ENCODE measurements around the gene MCF2L.

DNA sequence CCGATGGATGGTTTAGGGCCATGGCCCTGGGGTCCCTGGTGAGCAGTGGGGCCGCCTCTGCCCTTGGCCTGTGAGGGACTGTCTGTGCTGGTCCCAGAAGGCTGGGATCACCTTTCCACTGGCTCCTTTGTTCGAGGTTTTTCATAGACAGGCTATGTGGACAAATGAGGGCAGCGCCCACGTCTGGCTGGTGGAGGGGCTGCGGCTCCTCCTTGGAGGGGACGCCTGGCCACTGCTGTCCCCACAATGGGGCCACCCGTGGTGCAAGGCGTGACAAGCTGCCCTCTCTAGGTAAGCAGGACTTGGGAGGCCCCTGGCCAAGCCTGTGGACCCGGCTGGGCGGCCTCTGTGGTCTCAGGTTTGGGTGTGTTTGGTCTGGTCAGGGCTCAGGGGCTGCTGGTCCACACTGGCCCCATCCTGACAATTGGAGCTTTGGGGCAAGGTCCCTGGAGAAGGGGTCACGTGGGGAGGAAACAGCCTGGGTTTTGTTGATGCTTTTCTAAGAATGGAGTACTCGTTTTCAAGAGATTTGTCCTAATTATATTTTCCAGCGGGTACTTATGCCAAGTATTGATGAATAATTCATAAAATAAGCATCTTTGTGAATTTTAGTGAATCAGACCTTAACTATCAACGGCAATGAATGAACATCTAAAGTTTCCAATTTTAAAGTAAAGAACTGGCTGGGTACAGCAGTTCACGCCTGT lies 33.3 kb downstream of the MCF2L start:
- TF ChIP-seq, protein P1, sequence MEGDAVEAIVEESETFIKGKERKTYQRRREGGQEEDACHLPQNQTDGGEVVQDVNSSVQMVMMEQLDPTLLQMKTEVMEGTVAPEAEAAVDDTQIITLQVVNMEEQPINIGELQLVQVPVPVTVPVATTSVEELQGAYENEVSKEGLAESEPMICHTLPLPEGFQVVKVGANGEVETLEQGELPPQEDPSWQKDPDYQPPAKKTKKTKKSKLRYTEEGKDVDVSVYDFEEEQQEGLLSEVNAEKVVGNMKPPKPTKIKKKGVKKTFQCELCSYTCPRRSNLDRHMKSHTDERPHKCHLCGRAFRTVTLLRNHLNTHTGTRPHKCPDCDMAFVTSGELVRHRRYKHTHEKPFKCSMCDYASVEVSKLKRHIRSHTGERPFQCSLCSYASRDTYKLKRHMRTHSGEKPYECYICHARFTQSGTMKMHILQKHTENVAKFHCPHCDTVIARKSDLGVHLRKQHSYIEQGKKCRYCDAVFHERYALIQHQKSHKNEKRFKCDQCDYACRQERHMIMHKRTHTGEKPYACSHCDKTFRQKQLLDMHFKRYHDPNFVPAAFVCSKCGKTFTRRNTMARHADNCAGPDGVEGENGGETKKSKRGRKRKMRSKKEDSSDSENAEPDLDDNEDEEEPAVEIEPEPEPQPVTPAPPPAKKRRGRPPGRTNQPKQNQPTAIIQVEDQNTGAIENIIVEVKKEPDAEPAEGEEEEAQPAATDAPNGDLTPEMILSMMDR (IDR thresholded peaks at IDR 0.05; ENCODE audit: insufficient read depth, low read length) = no peak
- TF ChIP-seq, protein P2, sequence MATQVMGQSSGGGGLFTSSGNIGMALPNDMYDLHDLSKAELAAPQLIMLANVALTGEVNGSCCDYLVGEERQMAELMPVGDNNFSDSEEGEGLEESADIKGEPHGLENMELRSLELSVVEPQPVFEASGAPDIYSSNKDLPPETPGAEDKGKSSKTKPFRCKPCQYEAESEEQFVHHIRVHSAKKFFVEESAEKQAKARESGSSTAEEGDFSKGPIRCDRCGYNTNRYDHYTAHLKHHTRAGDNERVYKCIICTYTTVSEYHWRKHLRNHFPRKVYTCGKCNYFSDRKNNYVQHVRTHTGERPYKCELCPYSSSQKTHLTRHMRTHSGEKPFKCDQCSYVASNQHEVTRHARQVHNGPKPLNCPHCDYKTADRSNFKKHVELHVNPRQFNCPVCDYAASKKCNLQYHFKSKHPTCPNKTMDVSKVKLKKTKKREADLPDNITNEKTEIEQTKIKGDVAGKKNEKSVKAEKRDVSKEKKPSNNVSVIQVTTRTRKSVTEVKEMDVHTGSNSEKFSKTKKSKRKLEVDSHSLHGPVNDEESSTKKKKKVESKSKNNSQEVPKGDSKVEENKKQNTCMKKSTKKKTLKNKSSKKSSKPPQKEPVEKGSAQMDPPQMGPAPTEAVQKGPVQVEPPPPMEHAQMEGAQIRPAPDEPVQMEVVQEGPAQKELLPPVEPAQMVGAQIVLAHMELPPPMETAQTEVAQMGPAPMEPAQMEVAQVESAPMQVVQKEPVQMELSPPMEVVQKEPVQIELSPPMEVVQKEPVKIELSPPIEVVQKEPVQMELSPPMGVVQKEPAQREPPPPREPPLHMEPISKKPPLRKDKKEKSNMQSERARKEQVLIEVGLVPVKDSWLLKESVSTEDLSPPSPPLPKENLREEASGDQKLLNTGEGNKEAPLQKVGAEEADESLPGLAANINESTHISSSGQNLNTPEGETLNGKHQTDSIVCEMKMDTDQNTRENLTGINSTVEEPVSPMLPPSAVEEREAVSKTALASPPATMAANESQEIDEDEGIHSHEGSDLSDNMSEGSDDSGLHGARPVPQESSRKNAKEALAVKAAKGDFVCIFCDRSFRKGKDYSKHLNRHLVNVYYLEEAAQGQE (IDR thresholded peaks at IDR 0.05; ENCODE audit: insufficient replicate concordance, low read depth) = no peak
- TF ChIP-seq POLR2AphosphoS5 (IDR thresholded peaks at IDR 0.05; ENCODE audit: low read depth) (no peak), GABPA (IDR thresholded peaks at IDR 0.05; ENCODE audit: low read depth) (no peak), SPI1 (IDR thresholded peaks at IDR 0.05; ENCODE audit: borderline replicate concordance, low read depth) (no peak)

Measured in HL-60 (cell line).